Coronary artery (tissue), 2 donors: ENCODE results near the gene NACA.

Experiments
- DNase-seq: peaks from one replicate; pipeline ENCODE4 v3.0.0-alpha.2; 2017; ENCODE audit warnings: low spot score
- H3K27ac ChIP-seq, 2 donors: fragments of 200-600 bp; sonication (generic); one replicate each; pipeline ENCODE4 v1.5.1; 2016 to 2019
- H3K4me3 ChIP-seq: fragments of 200-600 bp; sonication (generic); 2 replicates; pipeline ENCODE4 v1.5.1; 2016; ENCODE audit warnings: mild to moderate bottlenecking, moderate library complexity
- TF ChIP-seq, protein P1 (sequence below): fragments of 200-600 bp; sonication (generic); IDR thresholded peaks from one replicate; pipeline ENCODE4 v1.5.1; 2019; ENCODE audit warnings: antibody characterized with exemption

NACA gene

DNA sequence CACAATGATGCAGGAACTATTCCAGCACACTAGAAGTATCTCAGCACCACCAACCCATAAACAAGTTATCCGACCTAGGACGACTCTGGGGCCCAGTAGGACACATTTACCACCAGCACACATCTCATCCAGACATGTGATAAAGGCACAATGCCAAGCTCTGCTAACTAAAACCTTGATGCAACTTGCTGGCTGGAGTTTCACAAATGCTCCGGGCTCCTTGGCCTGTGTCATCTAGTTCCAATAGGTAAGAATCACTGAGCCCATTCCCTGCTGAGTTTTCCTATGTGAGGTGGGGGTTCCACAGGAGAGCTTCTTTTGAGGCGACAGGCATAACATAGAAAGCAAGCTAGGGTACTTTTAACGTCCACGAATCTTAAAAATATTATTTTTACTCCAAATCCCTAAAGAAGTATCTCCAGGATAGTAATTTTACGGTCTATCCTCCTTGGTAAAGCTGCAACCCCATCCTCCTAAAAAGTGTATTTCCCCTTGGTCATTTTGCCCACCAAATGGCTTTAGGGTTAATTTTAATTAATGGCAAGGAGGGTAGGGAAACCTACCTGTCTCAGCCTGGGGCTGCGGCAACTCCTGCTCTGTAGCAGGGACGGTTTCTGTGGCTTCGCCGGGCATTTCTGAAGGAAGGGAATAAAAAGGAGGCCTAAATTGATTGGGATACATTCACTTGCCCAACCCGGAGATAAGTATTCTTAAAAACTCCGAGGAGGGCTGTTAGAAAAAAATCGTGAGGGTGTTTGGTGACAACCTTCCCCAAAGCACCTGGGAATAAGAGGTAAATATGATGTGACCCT is 1.0 kb downstream of the NACA start:
- DNase-seq = no peak
- TF ChIP-seq, protein P1, sequence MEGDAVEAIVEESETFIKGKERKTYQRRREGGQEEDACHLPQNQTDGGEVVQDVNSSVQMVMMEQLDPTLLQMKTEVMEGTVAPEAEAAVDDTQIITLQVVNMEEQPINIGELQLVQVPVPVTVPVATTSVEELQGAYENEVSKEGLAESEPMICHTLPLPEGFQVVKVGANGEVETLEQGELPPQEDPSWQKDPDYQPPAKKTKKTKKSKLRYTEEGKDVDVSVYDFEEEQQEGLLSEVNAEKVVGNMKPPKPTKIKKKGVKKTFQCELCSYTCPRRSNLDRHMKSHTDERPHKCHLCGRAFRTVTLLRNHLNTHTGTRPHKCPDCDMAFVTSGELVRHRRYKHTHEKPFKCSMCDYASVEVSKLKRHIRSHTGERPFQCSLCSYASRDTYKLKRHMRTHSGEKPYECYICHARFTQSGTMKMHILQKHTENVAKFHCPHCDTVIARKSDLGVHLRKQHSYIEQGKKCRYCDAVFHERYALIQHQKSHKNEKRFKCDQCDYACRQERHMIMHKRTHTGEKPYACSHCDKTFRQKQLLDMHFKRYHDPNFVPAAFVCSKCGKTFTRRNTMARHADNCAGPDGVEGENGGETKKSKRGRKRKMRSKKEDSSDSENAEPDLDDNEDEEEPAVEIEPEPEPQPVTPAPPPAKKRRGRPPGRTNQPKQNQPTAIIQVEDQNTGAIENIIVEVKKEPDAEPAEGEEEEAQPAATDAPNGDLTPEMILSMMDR = no peak
- Histone ChIP-seq H3K4me3 (peak overlapping the region; percentile 76), H3K27ac (peak overlapping the region; percentile 84 to 94)

DNA sequence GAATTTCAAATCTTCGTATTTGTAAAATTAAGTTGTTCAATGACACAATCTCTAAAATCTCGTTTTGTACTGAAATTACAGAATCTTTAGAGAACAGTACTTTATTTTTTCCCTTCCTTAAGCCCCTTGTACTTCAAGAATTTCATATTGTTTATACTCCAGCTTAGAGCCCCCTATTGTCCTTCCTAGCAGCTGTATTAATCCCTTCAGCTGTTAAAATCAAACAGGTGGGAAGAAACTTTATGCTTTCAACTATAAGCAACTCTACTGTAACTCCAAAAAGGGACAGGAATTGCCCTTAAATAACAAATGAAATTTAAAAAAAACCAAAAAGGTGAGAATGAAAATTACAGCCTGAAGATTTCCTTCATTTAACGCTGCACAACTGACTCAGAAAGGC is 1.7 kb downstream of the NACA start:
- no peak for DNase-seq
- peak overlapping the region in 1 of 2 donors; percentile 40 for H3K27ac ChIP-seq
- H3K4me3 ChIP-seq = peak overlapping the region; percentile 76
- TF ChIP-seq, protein P1 = no peak

DNA sequence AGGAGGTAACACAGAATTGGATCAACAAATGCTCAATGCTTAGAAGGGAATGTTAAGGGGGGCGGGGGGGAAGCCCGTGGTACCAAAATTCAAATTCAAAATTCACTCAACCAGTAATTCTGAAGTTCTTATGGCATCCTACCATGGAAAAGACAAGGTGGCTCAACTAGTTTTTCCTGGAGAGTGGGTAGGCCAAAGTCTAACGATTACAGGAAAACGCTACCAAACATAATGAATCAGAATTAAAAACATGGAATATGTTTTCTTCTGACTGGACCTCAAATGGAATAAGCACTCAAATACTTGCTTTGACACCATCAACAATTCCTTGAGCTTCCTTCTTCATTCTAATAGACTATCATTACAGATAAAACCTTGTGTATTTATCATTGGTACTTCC is 2.3 kb downstream of the NACA start:
- no peak overlapping the region for H3K27ac ChIP-seq
- no peak for DNase-seq
- TF ChIP-seq, protein P1 = no peak
- H3K4me3 ChIP-seq = peak overlapping the region; percentile 76

DNA sequence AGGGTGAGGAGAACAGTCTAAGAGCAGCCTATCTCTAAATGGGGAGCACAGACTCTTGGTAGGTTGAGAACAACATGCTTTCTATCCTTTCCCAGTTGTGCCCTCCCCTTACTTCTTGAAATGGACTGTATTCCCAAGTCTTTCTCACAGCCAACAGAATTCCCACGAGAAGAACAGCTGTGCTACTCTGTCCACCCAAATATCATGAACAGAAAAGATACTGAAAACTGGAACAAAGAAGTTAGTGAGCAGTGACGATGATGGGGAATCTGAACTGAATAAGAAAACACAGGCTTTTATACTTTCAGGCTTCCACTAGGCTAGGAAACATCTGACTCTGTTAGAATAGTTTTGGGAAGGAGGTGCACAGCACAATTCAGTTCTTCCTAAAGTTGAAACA is 3.4 kb downstream of the NACA start:
- TF ChIP-seq, protein P1 = no peak
- H3K4me3 ChIP-seq = peak overlapping the region; percentile 76
- no peak overlapping the region for H3K27ac ChIP-seq
- no peak for DNase-seq

- Histone ChIP-seq H3K27ac (no peak overlapping the region), H3K4me3 (peak overlapping the region; percentile 76)
- TF ChIP-seq, protein P1 = no peak
- no peak for DNase-seq
Observed at GRCh38 chr12:56721216-56721615, 3.9 kb downstream of the NACA start.

GRCh38 chr12:56720731-56721151 is 4.4 kb downstream of the NACA start:
- Histone ChIP-seq H3K4me3 (no peak overlapping the region), H3K27ac (no peak overlapping the region)
- TF ChIP-seq, protein P1 = no peak
- no peak for DNase-seq

GRCh38 chr12:56719056-56719455 is 6.0 kb downstream of the NACA start:
- Histone ChIP-seq H3K4me3 (no peak overlapping the region), H3K27ac (no peak overlapping the region)
- DNase-seq = no peak
- TF ChIP-seq, protein P1 = no peak
